Measurements from ENCODE around the gene KCNIP2.

The KCNIP2 gene

DNA sequence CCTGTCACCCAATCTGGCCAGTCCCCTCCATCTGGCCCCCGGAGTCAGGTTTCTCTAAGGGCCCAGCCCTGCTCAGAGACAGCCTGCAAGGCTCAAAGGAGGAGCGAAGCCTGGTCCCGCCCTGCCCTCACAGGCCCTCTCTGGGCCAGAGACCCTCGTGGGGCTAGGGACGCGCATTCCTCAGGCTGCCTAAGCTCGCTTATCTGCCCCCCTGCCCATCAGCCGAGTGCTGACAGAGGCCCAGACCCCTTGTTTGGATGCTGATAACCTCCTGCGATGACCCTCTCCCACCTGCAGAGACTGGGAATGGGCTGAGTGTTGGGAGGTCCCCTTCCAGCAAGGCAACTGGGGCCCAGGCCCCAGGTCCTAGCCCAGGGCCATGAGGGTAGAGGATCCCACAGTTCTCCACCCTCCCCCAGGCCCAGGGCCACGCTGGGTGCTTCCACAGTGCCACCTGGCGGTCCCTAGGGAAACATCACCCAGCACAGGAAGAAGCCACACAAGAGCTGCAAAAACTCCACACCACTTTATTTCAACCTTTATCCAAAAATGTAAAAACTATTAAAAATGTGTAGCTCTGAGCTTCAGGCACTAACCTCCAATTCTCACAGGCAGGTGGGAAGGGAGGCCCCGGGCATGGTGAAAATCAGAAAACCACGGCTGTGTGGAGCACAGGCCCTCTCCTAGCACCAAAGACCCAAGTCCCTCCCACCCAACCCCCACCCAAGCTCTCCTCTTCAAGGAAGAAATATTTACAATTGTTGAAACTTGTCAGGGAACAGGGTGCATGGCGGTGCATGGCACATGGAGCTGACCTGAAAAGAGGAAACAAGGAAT, 62.6 kb downstream of the KCNIP2 start:
- TF ChIP-seq, protein P1, sequence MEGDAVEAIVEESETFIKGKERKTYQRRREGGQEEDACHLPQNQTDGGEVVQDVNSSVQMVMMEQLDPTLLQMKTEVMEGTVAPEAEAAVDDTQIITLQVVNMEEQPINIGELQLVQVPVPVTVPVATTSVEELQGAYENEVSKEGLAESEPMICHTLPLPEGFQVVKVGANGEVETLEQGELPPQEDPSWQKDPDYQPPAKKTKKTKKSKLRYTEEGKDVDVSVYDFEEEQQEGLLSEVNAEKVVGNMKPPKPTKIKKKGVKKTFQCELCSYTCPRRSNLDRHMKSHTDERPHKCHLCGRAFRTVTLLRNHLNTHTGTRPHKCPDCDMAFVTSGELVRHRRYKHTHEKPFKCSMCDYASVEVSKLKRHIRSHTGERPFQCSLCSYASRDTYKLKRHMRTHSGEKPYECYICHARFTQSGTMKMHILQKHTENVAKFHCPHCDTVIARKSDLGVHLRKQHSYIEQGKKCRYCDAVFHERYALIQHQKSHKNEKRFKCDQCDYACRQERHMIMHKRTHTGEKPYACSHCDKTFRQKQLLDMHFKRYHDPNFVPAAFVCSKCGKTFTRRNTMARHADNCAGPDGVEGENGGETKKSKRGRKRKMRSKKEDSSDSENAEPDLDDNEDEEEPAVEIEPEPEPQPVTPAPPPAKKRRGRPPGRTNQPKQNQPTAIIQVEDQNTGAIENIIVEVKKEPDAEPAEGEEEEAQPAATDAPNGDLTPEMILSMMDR (IDR thresholded peaks at IDR 0.05; ENCODE audit: low read depth, low read length): peak; percentile 91
- peak; percentile 70 to 72 for DNase-seq (ENCODE audit: low read depth in 2 of 2)
- no peak overlapping the region for H3K4me3 ChIP-seq (replicated peaks in 1 of 2; ENCODE audit: low read depth in 2 of 2, low read length in 2 of 2)

DNA sequence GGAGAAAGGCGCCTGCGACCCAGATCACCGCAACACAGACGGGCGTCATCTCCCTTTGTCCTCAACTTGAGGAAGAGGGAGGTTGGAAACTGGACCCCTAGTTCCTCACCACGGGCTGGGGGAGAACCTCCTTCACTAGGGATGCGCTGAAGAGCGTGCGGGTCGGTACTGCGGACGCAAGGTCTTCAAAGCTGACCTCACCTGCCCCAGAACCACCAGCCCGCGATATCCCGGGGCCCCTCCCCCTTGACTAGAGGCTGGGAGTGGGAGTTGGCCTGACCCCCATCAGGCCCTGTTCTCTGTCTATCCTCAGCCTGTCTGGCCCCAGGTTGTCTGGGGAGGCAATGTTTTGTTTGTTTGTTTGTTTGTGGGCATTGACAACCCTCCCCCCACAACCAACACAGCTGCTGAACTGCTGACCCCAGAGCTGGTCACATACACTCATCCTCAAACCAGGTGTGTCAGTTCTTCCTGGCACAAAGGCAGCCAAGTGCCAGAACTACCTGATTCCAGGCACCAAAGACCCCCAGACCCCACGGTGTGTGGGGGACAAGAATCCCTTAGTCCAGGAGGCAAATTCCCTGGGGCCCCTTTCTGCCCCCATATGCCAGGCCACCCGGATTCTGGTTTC, 63.3 kb downstream of the KCNIP2 start:
- no peak for DNase-seq (ENCODE audit: low read depth in 2 of 2)
- peak overlapping the region; percentile 8 for H3K4me3 ChIP-seq (replicated peaks in 1 of 2; ENCODE audit: low read depth in 2 of 2, low read length in 2 of 2)
- TF ChIP-seq, protein P1 (IDR thresholded peaks at IDR 0.05; ENCODE audit: low read depth, low read length): no peak

DNA sequence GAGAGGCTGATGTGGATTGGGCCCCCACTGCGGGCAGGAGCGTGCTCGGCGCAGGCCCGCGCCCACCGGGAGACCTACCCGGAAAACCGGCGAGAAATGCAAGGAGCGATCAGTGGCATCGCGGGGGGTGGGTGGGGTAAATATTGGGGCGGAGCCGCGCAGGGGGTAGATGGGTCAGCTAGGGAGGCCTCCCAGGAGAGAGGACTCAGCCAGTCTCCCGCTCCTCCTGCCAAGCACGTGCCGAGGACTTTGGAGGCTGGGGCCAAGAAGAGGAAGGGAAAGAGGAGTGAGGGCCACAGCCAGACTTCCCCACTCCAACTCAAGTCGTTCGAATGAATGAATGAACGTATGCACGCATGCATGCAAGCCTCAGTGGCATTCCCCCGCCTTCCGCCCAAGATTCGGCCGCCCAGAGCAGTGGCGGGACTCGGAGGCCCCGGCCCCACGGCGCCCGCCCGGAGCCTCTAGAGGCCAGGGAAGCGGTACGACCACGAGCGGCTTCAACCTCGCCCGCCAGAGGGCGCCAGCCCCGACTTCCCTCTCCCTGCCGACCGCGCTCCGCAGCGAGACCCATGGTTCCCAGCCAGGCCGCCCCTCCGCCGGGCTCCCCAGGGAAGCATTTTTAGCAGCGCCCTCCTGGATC, 63.9 kb downstream of the KCNIP2 start:
- H3K4me3 ChIP-seq (replicated peaks in 1 of 2; ENCODE audit: low read depth in 2 of 2, low read length in 2 of 2): peak overlapping the region; percentile 25 to 41
- TF ChIP-seq, protein P1 (IDR thresholded peaks at IDR 0.05; ENCODE audit: low read depth, low read length): peak; percentile 73
- DNase-seq (ENCODE audit: low read depth in 2 of 2): peak; percentile 69 to 72

DNA sequence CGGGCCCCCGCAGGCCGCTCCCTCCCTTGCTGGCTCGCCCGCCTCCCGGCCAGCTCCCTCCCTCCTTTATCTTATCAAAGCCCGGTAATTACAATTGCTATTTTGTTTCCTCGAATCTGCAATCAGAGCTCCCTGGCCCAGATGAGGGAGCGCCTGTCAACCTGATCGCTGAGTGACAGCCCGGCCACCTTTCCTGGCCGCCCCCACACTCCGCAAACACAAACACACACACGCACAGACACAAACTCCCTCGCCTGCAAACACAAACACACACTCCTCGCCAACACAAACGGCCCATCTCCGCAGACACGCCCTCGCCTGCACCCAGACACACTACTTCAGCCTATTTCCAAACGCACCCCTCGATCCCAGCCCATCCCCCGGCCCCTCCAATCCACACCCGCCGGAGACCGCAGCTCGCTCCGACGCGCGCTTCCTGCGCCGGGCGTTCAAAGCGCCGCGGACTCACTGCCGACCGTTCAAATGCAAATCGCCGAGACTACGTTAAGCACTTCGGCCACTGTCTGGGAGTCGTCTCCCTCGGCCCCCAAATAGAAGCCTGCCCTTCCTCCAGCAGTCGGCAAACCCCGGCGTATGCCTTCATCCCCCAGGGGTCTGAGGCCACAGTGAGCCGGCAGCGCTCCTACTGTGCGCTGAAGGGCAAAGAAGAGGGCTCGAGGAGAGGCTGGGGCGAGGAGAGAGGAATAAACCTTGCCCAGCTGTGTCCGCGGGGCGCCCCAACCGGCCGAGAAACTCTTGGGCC, 64.6 kb downstream of the KCNIP2 start:
- H3K4me3 ChIP-seq (replicated peaks in 1 of 2; ENCODE audit: low read depth in 2 of 2, low read length in 2 of 2): peak overlapping the region; percentile 25 to 41

DNA sequence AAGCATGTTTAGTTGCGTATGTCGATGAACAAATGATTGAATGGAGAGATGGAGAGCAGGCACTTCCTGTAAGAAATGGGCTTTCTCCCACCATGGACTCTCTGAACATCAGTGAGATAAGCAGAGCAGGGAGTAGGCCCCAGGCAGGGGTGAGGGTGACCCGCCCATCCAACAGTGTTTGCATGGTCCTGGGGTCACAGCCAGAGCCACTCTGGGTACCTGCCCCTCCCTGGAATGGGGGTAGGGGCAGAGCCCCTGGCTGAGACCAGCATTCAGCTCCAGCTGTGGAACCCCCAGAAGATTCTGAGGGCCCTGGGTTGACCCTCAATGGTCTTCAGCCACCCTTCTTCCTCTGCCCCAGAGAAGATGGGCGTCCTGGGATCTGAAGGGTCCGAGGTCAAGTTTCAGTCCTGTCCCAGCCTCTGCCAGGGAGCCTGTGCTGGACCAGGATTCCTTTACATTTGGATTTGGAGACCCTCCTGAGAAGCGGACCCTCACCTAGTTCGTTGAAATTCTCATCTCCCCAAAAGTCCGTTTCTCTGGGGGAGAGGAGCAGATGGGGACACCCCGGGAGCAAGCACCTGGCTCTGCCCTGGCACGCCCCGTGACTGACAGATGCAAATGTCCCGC, 65.3 kb downstream of the KCNIP2 start:
- no peak overlapping the region for H3K4me3 ChIP-seq (replicated peaks in 1 of 2; ENCODE audit: low read depth in 2 of 2, low read length in 2 of 2)
- no peak for DNase-seq (ENCODE audit: low read depth in 2 of 2)
- TF ChIP-seq, protein P1 (IDR thresholded peaks at IDR 0.05; ENCODE audit: low read depth, low read length): no peak

More for the DNA sequence above, 64.6 kb downstream of the KCNIP2 start:
- DNase-seq (ENCODE audit: low read depth in 2 of 2): peak; percentile 47 to 49
- TF ChIP-seq, protein P1 (IDR thresholded peaks at IDR 0.05; ENCODE audit: low read depth, low read length): no peak

DNA sequence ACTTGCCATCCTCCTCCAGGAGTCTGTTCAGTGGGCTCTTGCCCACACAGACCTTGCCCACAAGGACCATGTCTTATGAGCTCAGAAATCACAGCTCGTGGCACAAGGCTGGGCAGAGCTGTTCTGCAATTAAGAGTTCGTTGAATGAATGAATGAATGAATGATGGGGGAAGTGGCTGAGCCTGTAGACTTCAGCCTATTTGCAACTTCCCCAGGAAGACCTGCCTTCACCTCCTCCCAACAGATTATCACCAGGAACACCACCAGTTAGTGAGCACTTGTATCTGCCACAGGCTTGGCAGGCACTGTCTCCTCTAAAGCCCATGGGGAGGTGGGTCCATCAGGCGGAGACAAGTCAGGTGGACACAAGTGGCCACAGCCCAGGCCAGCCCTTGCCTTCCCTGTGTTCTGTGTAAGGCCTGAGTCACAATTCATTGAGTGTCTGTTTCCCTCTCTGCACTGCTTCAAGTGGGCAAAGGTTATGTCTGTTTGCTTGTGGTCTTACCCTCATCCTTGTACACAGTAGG, 65.9 kb downstream of the KCNIP2 start:
- DNase-seq (ENCODE audit: low read depth in 2 of 2): no peak
- TF ChIP-seq, protein P1 (IDR thresholded peaks at IDR 0.05; ENCODE audit: low read depth, low read length): no peak
- no peak overlapping the region for H3K4me3 ChIP-seq (replicated peaks in 1 of 2; ENCODE audit: low read depth in 2 of 2, low read length in 2 of 2)
